GM12875 (cell line): ENCODE data around the gene DSCAM.

ENCODE experiments used
- H3K4me3 ChIP-seq: one replicate; pipeline ENCODE4 v1.5.1; 2011; ENCODE audit warnings: low read depth, low read length, control low read depth
- TF ChIP-seq, protein P1 (sequence below): IDR thresholded peaks from 2 replicates; pipeline ENCODE4 v1.5.1; 2011; ENCODE audit warnings: low read depth, mild to moderate bottlenecking, control low read depth, inconsistent platforms, low read length, moderate library complexity, borderline replicate concordance; ENCODE audit not compliant: insufficient read depth

Gene DSCAM

DNA sequence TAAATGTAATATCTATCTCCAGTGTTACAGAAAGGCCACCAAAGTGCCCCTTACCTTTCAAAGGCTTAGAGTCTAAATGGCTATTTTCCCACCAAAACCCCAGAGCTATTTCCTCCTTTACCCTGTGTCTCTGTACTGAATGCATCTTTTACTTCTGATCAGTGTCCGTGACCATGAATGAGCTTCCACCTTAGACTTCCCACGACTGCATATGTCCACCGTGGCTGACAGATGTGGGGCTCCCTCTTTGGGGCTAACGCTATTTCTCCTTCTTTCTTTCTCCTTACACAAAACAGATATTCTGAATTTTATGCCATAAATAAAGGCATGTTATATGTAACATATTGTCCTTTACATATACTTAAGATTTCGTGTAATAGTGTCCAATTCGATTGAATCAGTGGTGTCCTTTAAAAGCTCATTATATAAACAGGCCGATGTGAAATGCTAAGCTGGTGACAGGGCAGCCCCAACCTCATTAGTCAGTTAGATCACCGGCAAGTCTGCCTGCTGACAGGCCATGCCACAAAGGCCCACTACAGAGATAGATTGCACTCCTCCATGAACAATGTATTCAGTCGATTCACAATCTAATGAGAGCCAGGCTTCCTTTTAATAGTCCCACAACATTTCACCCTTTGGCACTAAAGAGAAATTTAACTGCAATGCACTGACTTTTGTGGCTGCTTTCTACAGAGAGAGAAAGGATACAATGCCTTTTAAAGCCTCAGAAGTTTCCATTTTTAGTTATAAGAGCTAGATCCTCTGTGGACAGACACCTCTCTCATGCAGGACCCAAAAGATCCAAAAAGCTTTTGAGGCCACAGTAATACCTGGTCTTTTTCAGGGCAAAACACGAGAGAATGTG, 681.8 kb downstream of the DSCAM start:
- no peak overlapping the region for H3K4me3 ChIP-seq
- TF ChIP-seq, protein P1, sequence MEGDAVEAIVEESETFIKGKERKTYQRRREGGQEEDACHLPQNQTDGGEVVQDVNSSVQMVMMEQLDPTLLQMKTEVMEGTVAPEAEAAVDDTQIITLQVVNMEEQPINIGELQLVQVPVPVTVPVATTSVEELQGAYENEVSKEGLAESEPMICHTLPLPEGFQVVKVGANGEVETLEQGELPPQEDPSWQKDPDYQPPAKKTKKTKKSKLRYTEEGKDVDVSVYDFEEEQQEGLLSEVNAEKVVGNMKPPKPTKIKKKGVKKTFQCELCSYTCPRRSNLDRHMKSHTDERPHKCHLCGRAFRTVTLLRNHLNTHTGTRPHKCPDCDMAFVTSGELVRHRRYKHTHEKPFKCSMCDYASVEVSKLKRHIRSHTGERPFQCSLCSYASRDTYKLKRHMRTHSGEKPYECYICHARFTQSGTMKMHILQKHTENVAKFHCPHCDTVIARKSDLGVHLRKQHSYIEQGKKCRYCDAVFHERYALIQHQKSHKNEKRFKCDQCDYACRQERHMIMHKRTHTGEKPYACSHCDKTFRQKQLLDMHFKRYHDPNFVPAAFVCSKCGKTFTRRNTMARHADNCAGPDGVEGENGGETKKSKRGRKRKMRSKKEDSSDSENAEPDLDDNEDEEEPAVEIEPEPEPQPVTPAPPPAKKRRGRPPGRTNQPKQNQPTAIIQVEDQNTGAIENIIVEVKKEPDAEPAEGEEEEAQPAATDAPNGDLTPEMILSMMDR = no peak

DNA sequence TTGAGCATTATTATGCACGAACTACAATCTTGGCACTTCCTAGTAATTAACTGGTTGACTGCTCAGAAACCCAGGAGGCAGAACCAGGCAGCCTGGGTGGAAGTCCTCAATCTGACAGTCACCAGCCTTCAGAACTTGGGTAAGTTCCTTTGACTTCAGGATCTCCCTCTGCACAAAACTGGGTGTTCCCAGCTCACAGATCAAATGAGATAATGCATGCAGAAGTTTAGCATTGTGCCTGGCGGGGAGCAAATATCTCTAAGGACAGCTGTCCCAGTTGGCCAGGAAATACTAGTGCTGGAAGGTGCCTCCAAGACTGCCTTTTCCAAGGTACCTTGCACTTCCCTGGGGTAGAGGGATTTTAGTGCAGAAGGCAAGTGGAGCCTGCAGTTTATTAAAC, 684.9 kb downstream of the DSCAM start:
- TF ChIP-seq, protein P1 = no peak

GRCh38 chr21:40160911-40161310, 686.0 kb downstream of the DSCAM start:
- TF ChIP-seq, protein P1 = no peak
- no peak overlapping the region for H3K4me3 ChIP-seq

More for the DNA sequence above, 684.9 kb downstream of the DSCAM start:
- H3K4me3 ChIP-seq = no peak overlapping the region

DNA sequence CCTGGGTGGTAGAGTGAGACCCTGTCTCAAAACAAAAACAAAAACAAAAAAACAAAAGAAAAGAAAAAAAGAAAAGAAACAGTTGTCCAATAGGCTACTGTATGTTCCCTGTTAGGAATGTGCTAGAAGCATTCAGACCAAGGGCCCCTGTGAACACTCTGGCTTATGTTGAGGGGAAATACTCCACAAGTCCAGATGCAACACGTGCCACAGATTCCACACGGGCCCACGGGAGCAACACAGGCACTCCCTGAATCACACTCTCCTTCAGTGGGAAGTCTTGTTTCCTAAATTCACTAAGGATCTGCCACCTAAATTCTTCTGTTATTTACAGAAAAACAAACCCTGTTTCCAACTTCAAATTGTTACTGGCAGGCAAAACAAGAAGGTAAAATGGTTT, 688.6 kb downstream of the DSCAM start:
- TF ChIP-seq, protein P1 = no peak
- H3K4me3 ChIP-seq = no peak overlapping the region

DNA sequence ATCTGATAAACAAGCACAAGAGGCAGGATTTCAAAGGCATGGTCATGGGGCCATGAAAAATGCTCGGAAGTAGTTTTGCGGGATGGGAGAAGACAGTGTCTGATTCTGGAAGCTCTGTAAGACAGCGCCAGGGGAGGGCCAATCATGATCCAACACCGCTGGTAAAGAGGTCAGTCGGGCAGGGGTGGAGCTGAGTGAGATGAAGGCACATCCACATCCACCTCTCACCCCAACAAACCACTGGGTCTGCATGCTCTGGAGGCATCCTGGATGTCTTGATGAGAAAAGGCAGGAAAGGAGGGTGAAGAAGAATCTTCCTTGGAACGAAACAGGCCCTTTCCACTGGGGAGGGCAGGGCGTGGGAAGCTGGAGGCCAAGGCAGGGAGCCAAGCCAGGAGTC, 691.4 kb downstream of the DSCAM start:
- TF ChIP-seq, protein P1 = no peak
- H3K4me3 ChIP-seq = no peak overlapping the region

DNA sequence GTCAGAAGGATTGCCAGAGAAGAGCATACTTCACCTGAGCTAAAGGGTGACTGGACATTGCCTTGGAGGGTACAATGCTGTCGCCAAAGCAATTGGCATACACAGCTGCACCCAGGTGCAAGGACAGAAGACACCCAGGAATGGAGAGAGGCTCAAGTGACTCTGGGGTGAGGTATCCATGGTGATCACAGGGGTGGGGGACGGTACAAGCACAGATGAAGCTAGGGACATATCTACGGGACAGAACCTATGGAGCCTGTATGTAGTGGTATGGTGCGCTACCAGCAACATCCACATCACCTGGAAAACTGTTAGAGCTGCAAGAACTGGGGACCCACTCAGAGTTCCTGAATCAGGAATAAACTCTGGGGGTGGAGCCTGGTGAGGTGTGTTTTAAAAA, 693.6 kb downstream of the DSCAM start:
- H3K4me3 ChIP-seq = no peak overlapping the region
- TF ChIP-seq, protein P1 = no peak

DNA sequence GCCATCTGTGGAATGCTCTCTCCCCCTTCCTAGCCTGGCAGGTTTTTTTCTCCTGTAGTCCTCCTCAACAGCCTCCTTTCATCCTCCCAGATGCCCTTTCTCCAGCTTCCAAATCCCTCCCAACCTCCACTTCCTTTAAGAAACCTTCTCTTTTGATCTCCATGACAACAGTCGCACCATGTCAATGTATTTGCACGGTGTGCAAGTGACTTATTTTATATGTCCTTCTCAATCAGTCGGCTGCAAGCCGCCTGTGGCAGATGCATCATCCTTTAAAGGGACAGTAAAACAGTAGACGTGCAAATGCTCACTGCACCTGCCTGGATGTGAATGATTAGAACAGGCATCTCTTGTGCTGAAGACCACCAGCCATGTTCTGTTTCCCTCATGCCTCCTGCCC, 694.5 kb downstream of the DSCAM start:
- TF ChIP-seq, protein P1 = no peak
- no peak overlapping the region for H3K4me3 ChIP-seq
